Stimulated activated CD4-positive, alpha-beta T cell treated with anti-CD3 and anti-CD28 coated beads, Interleukin-2, amount 100 ng/mL, for 24 hours (primary cell): ENCODE measurements around the gene IL17C.
"Not testable (repeated sequence)": the region's sequence is repeated elsewhere in the genome, so short reads cannot be mapped to it uniquely, and the experiment has no call there.

Source experiments
- DNase-seq, 2 donors: peaks; one replicate each; pipeline ENCODE4 v3.0.0-alpha.2; 2020

Gene IL17C

DNA sequence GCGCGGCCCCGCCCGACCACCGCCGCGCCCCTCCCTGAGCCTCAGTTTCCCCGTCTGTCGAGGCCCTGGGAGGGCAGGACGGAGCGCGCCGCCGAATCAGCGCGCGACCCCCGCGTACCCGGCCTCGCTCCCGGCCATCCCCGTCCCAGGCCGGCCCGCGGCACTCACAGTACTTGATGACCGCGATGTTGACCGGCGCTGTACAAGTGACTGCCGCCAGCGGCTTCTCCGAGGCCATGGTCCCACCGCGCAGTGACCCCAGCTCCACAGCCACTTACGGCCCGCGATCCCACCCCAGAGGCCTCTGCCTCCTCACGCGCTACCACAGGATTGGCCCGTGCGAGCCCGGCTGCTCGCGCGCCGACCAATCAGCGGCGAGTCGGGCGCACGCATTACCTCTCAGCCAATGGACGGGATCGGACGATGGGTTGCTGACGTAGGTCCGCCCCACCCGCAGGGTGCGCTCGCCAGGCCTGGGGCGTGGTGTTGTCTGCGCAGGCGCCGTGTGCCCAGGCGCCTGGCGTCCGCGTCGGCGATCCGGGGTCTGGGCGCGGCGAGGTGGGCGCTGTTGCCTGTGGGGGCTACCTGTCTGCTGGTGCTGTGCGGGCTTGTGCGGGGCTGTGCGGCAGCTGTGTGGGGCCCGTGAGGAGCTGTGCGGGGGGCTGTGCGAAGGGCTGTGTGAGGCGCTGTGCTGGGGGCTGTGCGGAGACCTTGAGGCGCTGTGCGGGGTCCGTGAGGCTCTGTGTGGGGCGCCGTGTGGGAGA, 24.7 kb downstream of the IL17C start, which contains the start of gene MVD:
MVD (minus strand) TSS at position 249 of the 764 bp plus-strand sequence; CDS start at position 238, 11 bp downstream.
- peak; percentile 95 for DNase-seq

DNA sequence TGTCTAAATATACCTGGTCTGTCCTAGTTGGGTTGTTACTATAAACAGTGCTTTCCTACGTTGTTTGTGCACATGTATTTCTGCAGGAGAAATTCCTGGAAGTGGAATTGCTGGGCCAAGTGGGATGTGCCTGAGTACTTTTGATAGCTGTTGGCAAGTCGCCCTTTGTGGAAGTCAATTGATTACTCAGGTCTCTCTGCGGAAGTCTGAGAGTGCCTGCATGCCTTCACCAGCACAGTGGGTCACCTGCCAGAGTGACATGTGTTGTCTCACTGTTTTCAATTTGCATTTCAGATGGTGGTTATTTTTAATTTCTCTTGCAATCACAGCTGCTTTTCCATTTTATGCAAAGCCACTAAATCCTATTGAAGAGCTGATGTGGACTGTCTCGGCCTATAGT, 26.8 kb downstream of the IL17C start:
- DNase-seq: no peak

GRCh38 chr16:88665570-88665969, 27.2 kb downstream of the IL17C start:
- no peak for DNase-seq

DNA sequence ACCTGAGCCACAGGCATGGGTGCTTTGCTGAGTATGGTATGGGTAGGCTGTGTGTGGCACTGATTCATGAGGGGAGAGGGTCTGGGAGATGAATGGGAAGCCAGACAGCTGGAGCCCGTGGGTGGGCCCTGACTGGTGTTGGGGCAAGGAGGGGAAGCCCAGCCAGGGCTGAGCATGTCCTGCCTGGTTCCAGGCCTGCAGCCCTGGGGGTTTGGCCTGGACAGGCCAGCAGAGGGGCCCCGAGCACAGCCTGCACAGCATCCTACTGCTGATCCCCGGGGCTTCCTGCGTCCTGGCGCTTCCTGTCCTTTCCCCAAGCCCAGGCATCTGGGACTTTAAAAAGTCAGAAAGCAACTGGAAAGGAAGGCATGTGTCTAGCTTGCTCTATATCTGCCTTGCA, 29.1 kb downstream of the IL17C start:
- no peak for DNase-seq

- not testable (repeated sequence) for DNase-seq
Observed at GRCh38 chr16:88669493-88669892, 31.1 kb downstream of the IL17C start.

GRCh38 chr16:88669980-88670379, 31.6 kb downstream of the IL17C start:
- no peak for DNase-seq

DNA sequence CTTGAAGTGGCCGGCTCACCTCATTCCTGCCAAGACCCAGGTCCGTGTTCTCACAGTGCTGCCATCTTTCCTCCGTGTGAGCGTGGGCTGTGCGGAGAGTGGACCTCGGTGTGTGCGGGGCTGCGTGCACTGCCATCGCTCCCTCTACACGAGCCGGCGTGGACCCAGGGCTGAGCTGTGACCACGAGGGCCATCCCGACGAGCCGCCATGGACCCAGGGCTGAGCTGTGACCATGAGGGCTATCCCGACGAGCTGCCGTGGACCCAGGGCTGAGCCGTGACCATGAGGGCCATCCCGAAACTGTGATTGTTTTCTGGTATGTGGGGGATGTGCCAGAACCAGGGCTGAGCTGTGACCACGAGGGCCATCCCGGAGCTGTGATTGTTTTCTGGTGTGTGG, 33.4 kb downstream of the IL17C start:
- DNase-seq: no peak

- no peak for DNase-seq
Observed at GRCh38 chr16:88672776-88673175, 34.4 kb downstream of the IL17C start.

GRCh38 chr16:88673716-88674379, 35.5 kb downstream of the IL17C start:
- DNase-seq: no peak

GRCh38 chr16:88676502-88677242, 38.3 kb downstream of the IL17C start:
- DNase-seq: no peak

- DNase-seq: no peak
Observed at GRCh38 chr16:88677721-88678120, 39.3 kb downstream of the IL17C start.

DNA sequence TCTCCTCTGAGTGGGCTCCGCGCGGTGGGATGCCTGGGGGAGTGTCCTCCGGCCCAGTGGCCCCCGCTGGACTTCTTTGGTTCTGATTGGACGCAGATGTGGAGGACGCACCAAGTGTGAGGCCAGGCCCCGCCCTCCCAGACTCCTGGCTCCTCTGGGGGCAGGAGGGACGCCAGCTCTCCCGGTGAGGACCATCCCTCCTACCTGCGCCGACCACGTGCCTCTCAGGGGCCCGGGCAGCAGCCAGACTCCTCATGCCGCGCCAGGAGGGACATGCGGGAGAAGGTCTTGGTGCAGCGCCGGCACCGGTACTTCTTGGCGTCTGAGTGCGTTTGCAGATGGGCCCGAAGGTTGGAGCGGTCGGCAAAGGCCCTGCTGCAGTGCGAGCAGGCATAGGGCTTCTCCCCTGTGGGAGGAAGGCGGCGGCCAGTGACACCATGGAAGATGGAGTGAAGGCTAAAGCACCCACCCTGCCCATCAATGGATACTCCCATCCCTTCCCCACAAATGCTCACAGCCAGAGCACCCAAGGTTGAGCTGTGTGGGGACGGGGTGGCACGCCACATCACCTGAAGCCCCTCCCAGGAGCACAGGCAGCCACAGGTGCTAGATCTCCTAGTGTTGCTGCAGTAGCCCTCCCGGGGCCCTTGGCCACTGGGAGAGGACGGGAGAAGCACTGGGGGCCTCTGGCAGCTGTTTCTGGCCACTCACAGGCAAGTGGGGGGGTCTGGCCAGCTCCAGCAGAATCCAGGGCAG, 40.0 kb downstream of the IL17C start:
- DNase-seq: no peak

GRCh38 chr16:88680554-88681083, 42.2 kb downstream of the IL17C start:
- DNase-seq: no peak

- peak; percentile 57 to 66 for DNase-seq
Observed at GRCh38 chr16:88681084-88681680, 42.8 kb downstream of the IL17C start.

- DNase-seq: peak; percentile 72 to 75
Observed at GRCh38 chr16:88681709-88682451, 43.5 kb downstream of the IL17C start.

GRCh38 chr16:88684569-88685155, 46.3 kb downstream of the IL17C start:
- no peak for DNase-seq

GRCh38 chr16:88685156-88686061, 47.0 kb downstream of the IL17C start:
- DNase-seq: peak; percentile 74 to 78

GRCh38 chr16:88686062-88686438, 47.7 kb downstream of the IL17C start:
- peak; percentile 49 to 50 for DNase-seq

GRCh38 chr16:88686439-88687253, 48.3 kb downstream of the IL17C start, which contains the start of gene SNAI3:
TSS of gene SNAI3 (minus strand) at chr16:88686507. CDS start at chr16:88686406, 101 bp downstream.
- DNase-seq: peak; percentile 87 to 91
